GM21737 (cell line): ENCODE results near the gene UVSSA.

Experiments used
- ATAC-seq: cut with Tn5 transposase; IDR thresholded peaks from one replicate; pipeline ENCODE4 v1.9.1; 2021; ENCODE audit warnings: mild to moderate bottlenecking, moderate library complexity; ENCODE audit not compliant: unreplicated experiment

UVSSA gene

GRCh38 chr4:1348014-1348513 is 1.1 kb downstream of the UVSSA start:
- no peak for ATAC-seq

- no peak for ATAC-seq
These were observed 1.7 kb downstream of the UVSSA start for GRCh38 chr4:1348746-1349145.

- ATAC-seq, result no peak
These were observed 2.6 kb downstream of the UVSSA start for GRCh38 chr4:1349359-1350168.

- no peak for ATAC-seq
These were observed 3.1 kb downstream of the UVSSA start for GRCh38 chr4:1350169-1350520.

- no peak for ATAC-seq
These were observed 5.0 kb downstream of the UVSSA start for GRCh38 chr4:1351854-1352566.

- no peak for ATAC-seq
These were observed 5.5 kb downstream of the UVSSA start for GRCh38 chr4:1352567-1352900.

- no peak for ATAC-seq
These were observed 6.4 kb downstream of the UVSSA start for GRCh38 chr4:1353186-1354055.

GRCh38 chr4:1354136-1354982 is 7.4 kb downstream of the UVSSA start:
- no peak for ATAC-seq

GRCh38 chr4:1354983-1355275 is 7.9 kb downstream of the UVSSA start:
- no peak for ATAC-seq

GRCh38 chr4:1355378-1355777 is 8.4 kb downstream of the UVSSA start:
- ATAC-seq, result no peak

GRCh38 chr4:1356181-1356998 is 9.4 kb downstream of the UVSSA start:
- no peak for ATAC-seq

- ATAC-seq, result no peak
These were observed 10.6 kb downstream of the UVSSA start for GRCh38 chr4:1357356-1358248.

- ATAC-seq, result no peak
These were observed 11.6 kb downstream of the UVSSA start for GRCh38 chr4:1358421-1359143.

GRCh38 chr4:1359144-1359501 is 12.1 kb downstream of the UVSSA start:
- no peak for ATAC-seq

GRCh38 chr4:1359976-1360375 is 13.0 kb downstream of the UVSSA start:
- no peak for ATAC-seq

GRCh38 chr4:1360423-1361283 is 13.6 kb downstream of the UVSSA start:
- ATAC-seq, result no peak

GRCh38 chr4:1361431-1361830 is 14.4 kb downstream of the UVSSA start:
- ATAC-seq, result no peak
